Measurements from ENCODE around the gene NAA20. TPM values are rescaled to one million over a fixed set of nuclear protein-coding genes. Genes with fewer than 3 reads are reported as not detected.

Gene NAA20
- total RNA-seq, 2 donors from 2014 or later: 33.9 to 48.5 TPM

- Histone ChIP-seq H3K4me1 (replicated peaks) (no peaks in the 10 kb centered on the region), H3K27ac (no peak overlapping the region), H3K4me3 (no peak overlapping the region), H3K9me3 (no peaks in the 10 kb centered on the region), H3K27me3 (replicated peaks; ENCODE audit: insufficient read depth) (no peaks in the 10 kb centered on the region), H3K36me3 (no peaks in the 10 kb centered on the region)
- DNase-seq (ENCODE audit: low spot score): no peak
- intact Hi-C loops (cut with DNase I): no loop called here
- peak; percentile 42 for TF ChIP-seq POLR2AphosphoS5 (IDR thresholded peaks at IDR 0.05)
- TF ChIP-seq CTCF (IDR thresholded peaks at IDR 0.05): no peak
- 30% methylated on average over 5 of the region's 5 CpGs for WGBS
These were observed 62.1 kb downstream of the NAA20 start for GRCh38 chr20:20079102-20079784.

Other genes starting within 250 kb of the NAA20 start
- gene CRNKL1, start 35.1 kb downstream of the NAA20 start, total RNA-seq: 10 to 100 TPM; 22.0 to 27.1 TPM
- 1 to 10 TPM in 1 of 2 donors, under 1 TPM in 1; 0.14 to 8.1 TPM for gene CFAP61, start 35.2 kb downstream of the NAA20 start, total RNA-seq

Data from prostate gland (tissue), 2 donors.